LNCAP (cell line): ENCODE measurements around the gene SSBP1.

Experiments
- CTCF ChIP-seq: fragments of 450-650 bp; IDR thresholded peaks from 2 replicates; pipeline ENCODE4 v1.5.1; 2017; ENCODE audit warnings: mild to moderate bottlenecking

SSBP1 gene

GRCh38 chr7:141729020-141729419 lies 9.1 kb upstream of the SSBP1 start:
- no peak for TF ChIP-seq CTCF

GRCh38 chr7:141731476-141732149 lies 6.5 kb upstream of the SSBP1 start:
- no peak for TF ChIP-seq CTCF

GRCh38 chr7:141737118-141737835 lies 881 bp upstream of the SSBP1 start:
- no peak for TF ChIP-seq CTCF

GRCh38 chr7:141738592-141739013 lies 445 bp downstream of the SSBP1 start:
- no peak for TF ChIP-seq CTCF

- no peak for TF ChIP-seq CTCF
These were observed 1.1 kb downstream of the SSBP1 start for GRCh38 chr7:141739250-141739649.

- TF ChIP-seq CTCF = no peak
These were observed 4.1 kb downstream of the SSBP1 start for GRCh38 chr7:141742229-141742628.

- TF ChIP-seq CTCF = no peak
These were observed 6.0 kb downstream of the SSBP1 start for GRCh38 chr7:141744131-141744530.
